B cell (primary cell): ENCODE measurements around the gene HIRIP3. TPM values are rescaled to one million over a fixed set of nuclear protein-coding genes. Genes with fewer than 3 reads are reported as not detected.
A peak's percentile ranks its signal among the peaks of the same experiment; 100 is the strongest.

Experiments
- ATAC-seq: fragments of 200-7000 bp; cut with Tn5 transposase; one replicate; pipeline ENCODE4 v1.10.0; 2021; ENCODE audit warnings: low read depth, mild to moderate bottlenecking, moderate number of reproducible peaks, moderate library complexity
- CTCF ChIA-PET: fragments of 350-600 bp; sonication (Branson Sonifier 250); formaldehyde crosslinking; loops from one replicate; lab custom pipeline; 2021; ENCODE audit warnings: antibody characterized with exemption, inconsistent platforms; lab: Charles Lee
- POLR2A ChIA-PET: fragments of 350-600 bp; sonication (Branson Sonifier 250); formaldehyde crosslinking; loops from one replicate; lab custom pipeline; 2021; ENCODE audit warnings: antibody characterized with exemption; lab: Charles Lee
- DNase-seq: peaks from one replicate; pipeline ENCODE4 v3.0.0; 2013
- H2AFZ ChIP-seq: 2 replicates; pipeline ENCODE4 v1.6.1; 2012; ENCODE audit warnings: mild to moderate bottlenecking, low read depth, low read length; ENCODE audit not compliant: insufficient read depth, poor library complexity, severe bottlenecking
- H3K27ac ChIP-seq, 2 donors: 1 replicate in 1 of 2; 2 replicates in 1 of 2; pipeline ENCODE4 v1.5.1; 2012 to 2013; ENCODE audit warnings: low read length in 2 of 2, mild to moderate bottlenecking in 2 of 2, moderate library complexity in 1 of 2
- H3K27me3 ChIP-seq, 4 experiments: fragments of 200-600 bp in 1 of 4; sonication (generic) in 1 of 4; replicated peaks in 1 of 4; 1 replicate in 2 of 4; 2 replicates in 2 of 4; pipeline versions ENCODE4 v1.6.1 to v1.7.0; 2013 to 2016; ENCODE audit warnings: low read length in 3 of 4, mild to moderate bottlenecking in 2 of 4, mixed read lengths in 1 of 4, moderate library complexity in 1 of 4; ENCODE audit not compliant: insufficient read depth in 4 of 4, control insufficient read depth in 3 of 4; ENCODE audit errors: control extremely low read depth in 1 of 4
- H3K36me3 ChIP-seq, 2 experiments: replicated peaks in 1 of 2; 1 replicate in 1 of 2; 2 replicates in 1 of 2; pipeline versions ENCODE4 v1.6.1 to v1.7.1; 2013; ENCODE audit warnings: low read length in 1 of 2; ENCODE audit not compliant: insufficient read depth in 2 of 2, control insufficient read depth in 1 of 2; ENCODE audit errors: control extremely low read depth in 1 of 2, extremely low read depth in 1 of 2
- H3K4me1 ChIP-seq, 2 donors: fragments of 200-600 bp in 1 of 2; sonication (generic) in 1 of 2; 1 replicate in 1 of 2; 2 replicates in 1 of 2; pipeline versions ENCODE4 v1.5.1 to v1.6.1; 2013 to 2017; ENCODE audit warnings: low read length in 2 of 2; ENCODE audit not compliant: control insufficient read depth in 2 of 2, insufficient read depth in 2 of 2
- H3K4me2 ChIP-seq: replicated peaks from 2 replicates; pipeline ENCODE3; 2012; ENCODE audit warnings: mild to moderate bottlenecking, low read depth, low read length; ENCODE audit not compliant: poor library complexity, severe bottlenecking
- H3K4me3 ChIP-seq, 5 experiments: fragments of 200-600 bp in 1 of 5; sonication (generic) in 1 of 5; 1 replicate in 3 of 5; 2 replicates in 2 of 5; pipeline versions ENCODE4 v1.5.1 to v1.7.0; 2011 to 2016; ENCODE audit warnings: low read length in 4 of 5, mild to moderate bottlenecking in 4 of 5, low read depth in 2 of 5, control low read depth in 1 of 5, moderate library complexity in 1 of 5; ENCODE audit not compliant: insufficient read depth in 1 of 5; ENCODE audit errors: control extremely low read depth in 1 of 5, extremely low read depth in 1 of 5
- H3K79me2 ChIP-seq: fragments of 200-600 bp; sonication (generic); one replicate; pipeline ENCODE4 v1.6.0; 2016; ENCODE audit warnings: low read length; ENCODE audit not compliant: control insufficient read depth, insufficient read depth
- H3K9ac ChIP-seq: fragments of 200-600 bp; sonication (generic); 2 replicates; pipeline ENCODE4 v1.6.1; 2017; ENCODE audit warnings: mild to moderate bottlenecking, low read length, moderate library complexity
- H3K9me3 ChIP-seq, 3 donors: one replicate each; pipeline versions ENCODE4 v1.6.1 to v1.7.1; 2013; ENCODE audit warnings: low read length in 2 of 3; ENCODE audit not compliant: control insufficient read depth in 2 of 3, insufficient read depth in 1 of 3; ENCODE audit errors: control extremely low read depth in 1 of 3
- H4K20me1 ChIP-seq: 2 replicates; pipeline ENCODE4 v1.6.0; 2012; ENCODE audit warnings: mild to moderate bottlenecking, low read length; ENCODE audit not compliant: insufficient read depth, control insufficient read depth, poor library complexity, severe bottlenecking
- H3K27ac Mint-ChIP-seq: one replicate; pipeline ENCODE4 v1.8.0; 2021; ENCODE audit warnings: mixed read lengths
- H3K27me3 Mint-ChIP-seq: one replicate; pipeline ENCODE4 v1.8.0; 2021; ENCODE audit warnings: mixed read lengths
- H3K4me1 Mint-ChIP-seq: one replicate; pipeline ENCODE4 v1.8.0; 2021; ENCODE audit warnings: mixed read lengths
- H3K4me3 Mint-ChIP-seq: one replicate; pipeline ENCODE4 v1.8.0; 2021; ENCODE audit warnings: mixed read lengths
- H3K9me3 Mint-ChIP-seq: one replicate; pipeline ENCODE4 v1.8.0; 2022; ENCODE audit warnings: mixed read lengths; ENCODE audit not compliant: insufficient read depth
- EZH2 ChIP-seq: IDR thresholded peaks from 2 replicates; pipeline ENCODE4 v1.6.1; 2012; ENCODE audit warnings: borderline replicate concordance, low read depth, mild to moderate bottlenecking, moderate library complexity, low read length; ENCODE audit not compliant: insufficient read depth, poor library complexity, severe bottlenecking
- WGBS: methylation state at CpG from one replicate; pipeline ENCODE4 v1.1.5; 2013; ENCODE audit warnings: missing lambda C conversion rate; ENCODE audit not compliant: insufficient coverage; 5-methylcytosine and 5-hydroxymethylcytosine counted together
- intact Hi-C: fragments of 100-400 bp; cut with micrococcal nuclease; formaldehyde crosslinking; loops from one replicate; pipeline ENCODE4 v1.10.0; 2022
- polyA plus RNA-seq: library from polyadenylated mRNA; depleted of rRNA; stranded (reverse); fragments of >200 nt; gene quantifications from 2 replicates; pipeline ENCODE4 v1.2.3, GENCODE V29; 2012
- total RNA-seq, 2 donors: library from RNA; stranded (reverse); fragments of 120-200 nt in 1 of 2; gene quantifications; 1 replicate in 1 of 2; 2 replicates in 1 of 2; pipeline versions ENCODE4 v1.2.3 to v1.2.4, GENCODE V29; 2013 to 2022
- TF ChIP-seq, protein P1 (sequence below): fragments of 200-600 bp; IDR thresholded peaks from one replicate; pipeline ENCODE4 v1.8.0; 2022; ENCODE audit warnings: antibody characterized with exemption, mild to moderate bottlenecking

HIRIP3 gene
- total and polyA plus RNA-seq, 2 donors (not counting 1 experiment from before 2014, with no cell fraction given): 12.2 to 13.9 TPM

DNA sequence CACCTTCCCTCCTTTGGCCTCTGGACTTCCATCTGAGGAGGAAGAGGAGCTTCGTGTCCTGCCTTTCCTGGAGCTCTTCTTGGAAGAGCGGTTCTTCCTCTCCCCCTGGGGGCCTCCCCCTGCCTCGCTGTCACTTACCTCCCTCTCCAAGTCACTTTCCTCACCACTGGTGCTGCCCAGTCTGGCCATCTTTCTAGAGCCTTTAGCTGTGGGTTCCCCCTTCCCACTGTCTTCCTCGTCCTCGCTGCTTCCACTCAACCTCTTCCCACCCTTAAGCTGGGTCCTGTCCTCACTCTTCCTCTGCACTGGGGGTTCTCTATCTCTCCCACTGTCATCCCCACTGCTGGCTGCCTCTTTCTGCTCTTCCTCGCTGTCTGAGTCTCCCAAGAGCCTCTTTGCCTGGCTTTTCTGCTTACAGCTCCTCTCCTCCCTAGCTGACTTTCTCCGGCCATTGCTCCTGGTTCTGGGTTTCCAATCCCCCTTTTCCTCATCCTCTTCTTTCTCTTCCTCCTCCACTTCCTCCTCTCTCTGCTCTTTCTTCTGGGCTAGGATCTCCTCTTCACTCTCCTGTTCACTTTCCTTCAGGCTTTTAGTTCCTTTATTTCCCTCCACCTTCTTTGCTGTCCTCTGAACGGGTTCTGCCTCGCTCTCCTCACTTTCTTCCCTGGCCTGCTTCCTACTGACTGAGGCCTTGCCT is 1.4 kb downstream of the HIRIP3 start:
- peaks cover 38% of the 10 kb centered on the region for H3K4me1 Mint-ChIP-seq
- WGBS: 91% methylated on average over 8 of the region's 9 CpGs
- Histone ChIP-seq H2AFZ (peak overlapping the region; percentile 96), H3K4me1 (peaks cover 15 to 22% of the 10 kb centered on the region in 2 donors), H3K4me2 (peak overlapping the region; percentile 83), H3K4me3 (no peak overlapping the region), H3K9me3 (no peaks in the 10 kb centered on the region), H3K27ac (no peak overlapping the region), H4K20me1 (no peaks in the 10 kb centered on the region), H3K9ac (no peak overlapping the region), H3K79me2 (peaks cover 13% of the 10 kb centered on the region), H3K27me3 (no peaks in the 10 kb centered on the region), H3K36me3 (peaks cover 0 to 36% of the 10 kb centered on the region in 2 experiments)
- H3K4me3 Mint-ChIP-seq: peak overlapping the region; percentile 62
- H3K27ac Mint-ChIP-seq: peak overlapping the region; percentile 68
- POLR2A ChIA-PET: no interaction called here
- CTCF ChIA-PET: interaction anchor here (1.2 to 1.8 kb wide), 3 partner anchors 12 to 39 kb away, joined by 4 to 5 read pairs (median 4); partner anchors contain the start of gene TAOK2
- TF ChIP-seq EZH2: no peak
- TF ChIP-seq, protein P1, sequence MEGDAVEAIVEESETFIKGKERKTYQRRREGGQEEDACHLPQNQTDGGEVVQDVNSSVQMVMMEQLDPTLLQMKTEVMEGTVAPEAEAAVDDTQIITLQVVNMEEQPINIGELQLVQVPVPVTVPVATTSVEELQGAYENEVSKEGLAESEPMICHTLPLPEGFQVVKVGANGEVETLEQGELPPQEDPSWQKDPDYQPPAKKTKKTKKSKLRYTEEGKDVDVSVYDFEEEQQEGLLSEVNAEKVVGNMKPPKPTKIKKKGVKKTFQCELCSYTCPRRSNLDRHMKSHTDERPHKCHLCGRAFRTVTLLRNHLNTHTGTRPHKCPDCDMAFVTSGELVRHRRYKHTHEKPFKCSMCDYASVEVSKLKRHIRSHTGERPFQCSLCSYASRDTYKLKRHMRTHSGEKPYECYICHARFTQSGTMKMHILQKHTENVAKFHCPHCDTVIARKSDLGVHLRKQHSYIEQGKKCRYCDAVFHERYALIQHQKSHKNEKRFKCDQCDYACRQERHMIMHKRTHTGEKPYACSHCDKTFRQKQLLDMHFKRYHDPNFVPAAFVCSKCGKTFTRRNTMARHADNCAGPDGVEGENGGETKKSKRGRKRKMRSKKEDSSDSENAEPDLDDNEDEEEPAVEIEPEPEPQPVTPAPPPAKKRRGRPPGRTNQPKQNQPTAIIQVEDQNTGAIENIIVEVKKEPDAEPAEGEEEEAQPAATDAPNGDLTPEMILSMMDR: no peak
- intact Hi-C loops: loop anchor here (2.0 kb wide), 1 partner anchor 71 kb away; the partner anchor contains the start of gene ALDOA
- DNase-seq: no peak
- no peak for ATAC-seq
- H3K27me3 Mint-ChIP-seq: no peaks in the 10 kb centered on the region
- H3K9me3 Mint-ChIP-seq: no peaks in the 10 kb centered on the region
